Left ventricle myocardium inferior (tissue), 1 donor: ENCODE data around the gene PTGES2. TPM values are rescaled to one million over a fixed set of nuclear protein-coding genes. Genes with fewer than 3 reads are reported as not detected.
A peak's percentile ranks its signal among the peaks of the same experiment; 100 is the strongest.

Experiments
- DNase-seq: peaks from one replicate; pipeline ENCODE4 v3.0.0-alpha.2; 2020
- H3K27ac ChIP-seq: fragments of 200-600 bp; replicated peaks from 2 replicates; pipeline ENCODE4 v1.8.0; 2021
- H3K27me3 ChIP-seq: fragments of 200-600 bp; 2 replicates; pipeline ENCODE4 v1.8.0; 2021; ENCODE audit warnings: low read depth
- H3K36me3 ChIP-seq: fragments of 200-600 bp; 2 replicates; pipeline ENCODE4 v1.8.0; 2021
- H3K4me1 ChIP-seq: fragments of 200-600 bp; 2 replicates; pipeline ENCODE4 v1.8.0; 2021
- H3K4me3 ChIP-seq: fragments of 200-600 bp; 2 replicates; pipeline ENCODE4 v1.8.0; 2021; ENCODE audit warnings: mild to moderate bottlenecking, moderate library complexity
- H3K9me3 ChIP-seq: fragments of 200-600 bp; replicated peaks from 2 replicates; pipeline ENCODE4 v1.8.0; 2021
- intact Hi-C: fragments of 100-400 bp; cut with micrococcal nuclease; formaldehyde crosslinking; loops from one replicate; pipeline ENCODE4 v1.11.0; 2022
- long read RNA-seq: library from polyadenylated mRNA; unstranded; transcript quantifications from one replicate; pipeline ENCODE4 v2.0.0, GENCODE V29; 2021
- total RNA-seq: library from RNA; stranded (reverse); fragmentation: NEBNext Ultra II Directional; extraction: Animal tissue kit (Norgen Biotek cat#: 25700); gene quantifications from one replicate; pipeline ENCODE4 v1.2.1, GENCODE V29; 2021
- TF ChIP-seq, protein P1 (sequence below): fragments of 200-600 bp; IDR thresholded peaks from 2 replicates; pipeline ENCODE4 v1.8.0; 2021; ENCODE audit warnings: antibody characterized with exemption, mild to moderate bottlenecking, borderline replicate concordance
- donor health status: DM: no; HTN: yes; CAD: no; lungs with severe emphysema.

The PTGES2 gene
- total RNA-seq = 141 TPM
- long read RNA-seq, transcript PTGES2-202 (7 exons, 2,331 nt) = major isoform, 427 of 472 reads
- long read RNA-seq, partial matches to known transcripts = 14 of 472 reads
- long read RNA-seq, other reads (novel, unspliced or antisense) = 31 of 472 reads

- H3K4me3 ChIP-seq = peak within 1 kb of the TSS; percentile 97
- peaks cover 64% of the 10 kb centered on the region for H3K4me1 ChIP-seq
- H3K27me3 ChIP-seq = no peaks in the 10 kb centered on the region
- intact Hi-C loops = no loop called here
- peak; percentile 88 for DNase-seq
- TF ChIP-seq, protein P1, sequence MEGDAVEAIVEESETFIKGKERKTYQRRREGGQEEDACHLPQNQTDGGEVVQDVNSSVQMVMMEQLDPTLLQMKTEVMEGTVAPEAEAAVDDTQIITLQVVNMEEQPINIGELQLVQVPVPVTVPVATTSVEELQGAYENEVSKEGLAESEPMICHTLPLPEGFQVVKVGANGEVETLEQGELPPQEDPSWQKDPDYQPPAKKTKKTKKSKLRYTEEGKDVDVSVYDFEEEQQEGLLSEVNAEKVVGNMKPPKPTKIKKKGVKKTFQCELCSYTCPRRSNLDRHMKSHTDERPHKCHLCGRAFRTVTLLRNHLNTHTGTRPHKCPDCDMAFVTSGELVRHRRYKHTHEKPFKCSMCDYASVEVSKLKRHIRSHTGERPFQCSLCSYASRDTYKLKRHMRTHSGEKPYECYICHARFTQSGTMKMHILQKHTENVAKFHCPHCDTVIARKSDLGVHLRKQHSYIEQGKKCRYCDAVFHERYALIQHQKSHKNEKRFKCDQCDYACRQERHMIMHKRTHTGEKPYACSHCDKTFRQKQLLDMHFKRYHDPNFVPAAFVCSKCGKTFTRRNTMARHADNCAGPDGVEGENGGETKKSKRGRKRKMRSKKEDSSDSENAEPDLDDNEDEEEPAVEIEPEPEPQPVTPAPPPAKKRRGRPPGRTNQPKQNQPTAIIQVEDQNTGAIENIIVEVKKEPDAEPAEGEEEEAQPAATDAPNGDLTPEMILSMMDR = peak; percentile 9
- peaks cover 26% of the 10 kb centered on the region for H3K36me3 ChIP-seq
- no peaks in the 10 kb centered on the region for H3K9me3 ChIP-seq
- H3K27ac ChIP-seq = peak within 1 kb of the TSS; percentile 99
Observed at GRCh38 chr9:128127568-128127989, at the start of gene PTGES2. Gene PTGES2, minus strand, starts transcription at chr9:128127729. Its CDS starts 12 bp downstream, at chr9:128127717.

DNA sequence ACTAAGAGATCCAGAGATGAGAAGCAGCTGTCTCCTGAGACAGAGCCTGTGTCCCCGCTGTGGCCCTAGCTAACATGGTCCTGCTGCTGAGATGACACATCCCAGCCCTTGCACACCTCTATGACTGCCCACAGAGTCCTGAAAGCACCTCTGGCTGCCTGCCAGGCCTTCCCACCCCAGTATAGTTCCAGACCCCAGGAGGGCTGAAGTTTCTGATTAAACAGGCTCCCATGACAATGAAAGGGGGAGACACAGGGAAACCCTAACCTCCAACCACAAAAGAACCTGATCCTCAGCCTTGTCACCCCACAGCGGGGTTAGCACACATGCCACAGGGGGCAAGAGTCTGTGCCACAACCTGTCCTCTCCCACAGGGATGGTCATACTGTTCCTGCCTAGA is 48.2 kb upstream of the PTGES2 start:
- TF ChIP-seq, protein P1 = no peak
- Histone ChIP-seq H3K9me3 (no peaks in the 10 kb centered on the region), H3K4me1 (no peaks in the 10 kb centered on the region), H3K4me3 (no peak overlapping the region), H3K27ac (no peak overlapping the region), H3K27me3 (no peaks in the 10 kb centered on the region), H3K36me3 (peaks cover 79% of the 10 kb centered on the region)
- intact Hi-C loops = no loop called here
- DNase-seq = no peak

GRCh38 chr9:128175102-128175563 is 47.6 kb upstream of the PTGES2 start:
- peaks cover 79% of the 10 kb centered on the region for H3K36me3 ChIP-seq
- TF ChIP-seq, protein P1 = no peak
- intact Hi-C loops = no loop called here
- no peaks in the 10 kb centered on the region for H3K4me1 ChIP-seq
- no peak overlapping the region for H3K27ac ChIP-seq
- H3K4me3 ChIP-seq = no peak overlapping the region
- DNase-seq = no peak
- H3K9me3 ChIP-seq = no peaks in the 10 kb centered on the region
- no peaks in the 10 kb centered on the region for H3K27me3 ChIP-seq

DNA sequence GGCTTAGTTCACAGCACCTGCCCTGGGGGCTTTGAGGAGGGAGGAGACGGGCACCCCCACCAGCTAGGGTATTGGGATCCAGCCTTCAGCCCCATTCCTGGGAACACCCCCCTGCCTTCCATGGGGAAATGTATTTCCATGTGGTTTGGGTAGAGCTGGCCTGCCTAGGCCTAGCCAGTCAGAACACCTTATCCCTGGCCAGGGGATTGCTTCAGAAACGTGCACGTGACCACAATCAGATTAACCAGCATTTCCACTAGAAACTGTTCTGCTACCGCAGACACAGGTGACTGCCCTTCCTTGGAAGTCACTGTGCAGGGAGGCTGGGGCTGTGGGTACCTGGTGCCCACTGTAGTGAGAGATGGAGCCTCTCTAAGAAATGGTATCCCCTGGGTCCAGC is 46.5 kb upstream of the PTGES2 start:
- Histone ChIP-seq H3K27ac (no peak overlapping the region), H3K9me3 (no peaks in the 10 kb centered on the region), H3K36me3 (peaks cover 79% of the 10 kb centered on the region), H3K27me3 (no peaks in the 10 kb centered on the region), H3K4me1 (no peaks in the 10 kb centered on the region), H3K4me3 (no peak overlapping the region)
- TF ChIP-seq, protein P1 = no peak
- no peak for DNase-seq
- intact Hi-C loops = no loop called here

DNA sequence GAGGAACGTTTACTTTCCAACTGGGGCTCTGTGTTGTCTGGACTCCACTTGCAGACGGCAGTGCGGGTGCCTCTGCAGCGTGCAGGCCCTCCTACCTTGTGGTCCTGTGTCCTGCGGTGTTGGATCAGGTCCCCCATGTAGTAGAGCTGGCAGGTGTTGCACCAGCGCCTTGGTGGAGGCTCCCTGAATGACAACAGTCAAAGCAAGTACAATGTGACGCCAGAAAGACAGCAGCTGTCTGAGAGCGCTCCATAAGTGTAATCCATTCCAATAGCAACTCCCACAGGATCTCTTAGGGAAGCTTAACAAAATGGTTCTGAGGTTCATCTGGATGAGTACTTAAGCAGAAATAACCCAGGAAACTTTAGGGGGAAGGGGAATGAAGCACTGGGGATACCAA is 42.4 kb upstream of the PTGES2 start:
- Histone ChIP-seq H3K27me3 (no peaks in the 10 kb centered on the region), H3K27ac (no peak overlapping the region), H3K36me3 (peaks cover 77% of the 10 kb centered on the region), H3K4me3 (no peak overlapping the region), H3K9me3 (no peaks in the 10 kb centered on the region), H3K4me1 (no peaks in the 10 kb centered on the region)
- no peak for DNase-seq
- intact Hi-C loops = no loop called here
- TF ChIP-seq, protein P1 = no peak
